Endothelial cell of umbilical vein (primary cell): ENCODE data around the gene FBXL3. TPM values are rescaled to one million over a fixed set of nuclear protein-coding genes. Genes with fewer than 3 reads are reported as not detected.

Experiments
- BruUV-seq: library from RNA; stranded (reverse); fragments of 400-500 nt; replicated peaks from 2 replicates; lab custom pipeline; 2021; lab: Mats Ljungman, UMichigan
- CTCF ChIA-PET: fragments of 300-600, 350-600 bp; sonication (Branson Sonifier 250); formaldehyde crosslinking; loops from one replicate; lab custom pipeline; 2021; ENCODE audit warnings: antibody characterized with exemption, inconsistent platforms; lab: Charles Lee
- POLR2A ChIA-PET: fragments of 300-600, 350-600 bp; sonication (Branson Sonifier 250); formaldehyde crosslinking; loops from one replicate; lab custom pipeline; 2021; ENCODE audit warnings: antibody characterized with exemption, inconsistent platforms; lab: Charles Lee
- DNase-seq: peaks from one replicate; pipeline ENCODE4 v3.0.0-alpha.2; 2011; ENCODE audit warnings: low read depth, low spot score
- FAIRE-seq: peaks from 2 replicates; lab custom pipeline; 2011; peaks lifted over from hg19 to GRCh38; lab: Jason Lieb, UNC
- H2AFZ ChIP-seq: 2 replicates; pipeline ENCODE4 v1.6.0; 2012; ENCODE audit warnings: low read depth, low read length, control low read depth, inconsistent platforms
- H3K27ac ChIP-seq: 2 replicates; pipeline ENCODE4 v1.5.1; 2011; ENCODE audit warnings: low read depth, mild to moderate bottlenecking, control low read depth, low read length, moderate library complexity; ENCODE audit not compliant: insufficient read depth
- H3K27me3 ChIP-seq, 2 experiments: 2 replicates each; pipeline versions ENCODE4 v1.6.0 to v1.6.1; 2011; ENCODE audit warnings: low read length in 2 of 2, mixed read lengths in 1 of 2; ENCODE audit not compliant: control insufficient read depth in 2 of 2, insufficient read depth in 2 of 2
- H3K36me3 ChIP-seq, 2 experiments: 2 replicates in 1 of 2; 3 replicates in 1 of 2; pipeline ENCODE4 v1.5.1; 2011; ENCODE audit warnings: low read length in 2 of 2, mild to moderate bottlenecking in 1 of 2, moderate library complexity in 1 of 2; ENCODE audit not compliant: control insufficient read depth in 2 of 2, insufficient read depth in 2 of 2; ENCODE audit errors: extremely low read depth in 1 of 2
- H3K4me1 ChIP-seq: 3 replicates; pipeline ENCODE4 v1.5.1; 2011; ENCODE audit warnings: mild to moderate bottlenecking, low read length; ENCODE audit not compliant: control insufficient read depth, insufficient read depth; ENCODE audit errors: extremely low read depth
- H3K4me2 ChIP-seq: 2 replicates; pipeline ENCODE4 v1.6.1; 2011; ENCODE audit warnings: low read length, control low read depth, mixed read lengths; ENCODE audit not compliant: insufficient read depth
- H3K4me3 ChIP-seq, 3 experiments: fragments of 200-600 bp in 1 of 3; sonication (generic), shearing (Covaris generic) in 1 of 3; replicated peaks in 1 of 3; 2 replicates each; pipeline ENCODE4 v1.5.1; 2011 to 2016; ENCODE audit warnings: control low read depth in 3 of 3, low read length in 3 of 3, mild to moderate bottlenecking in 2 of 3, inconsistent platforms in 1 of 3, low read depth in 1 of 3, moderate library complexity in 1 of 3; ENCODE audit not compliant: insufficient read depth in 1 of 3
- H3K79me2 ChIP-seq: 2 replicates; pipeline ENCODE4 v1.6.0; 2012; ENCODE audit warnings: low read length, inconsistent platforms; ENCODE audit not compliant: control insufficient read depth, insufficient read depth
- H3K9ac ChIP-seq: replicated peaks from 2 replicates; pipeline ENCODE3; 2011; ENCODE audit warnings: low read length, control low read depth; ENCODE audit not compliant: insufficient read depth; ENCODE audit errors: extremely low read depth
- H3K9me1 ChIP-seq: replicated peaks from 3 replicates; pipeline ENCODE4 v1.6.0; 2011; ENCODE audit warnings: mild to moderate bottlenecking, low read length; ENCODE audit not compliant: control insufficient read depth, insufficient read depth; ENCODE audit errors: extremely low read depth
- H3K9me3 ChIP-seq: replicated peaks from 2 replicates; pipeline ENCODE4 v1.5.1; 2012; ENCODE audit warnings: low read length, inconsistent platforms; ENCODE audit not compliant: control insufficient read depth, insufficient read depth
- H4K20me1 ChIP-seq: replicated peaks from 2 replicates; pipeline ENCODE3; 2011; ENCODE audit warnings: mild to moderate bottlenecking, low read length; ENCODE audit not compliant: control insufficient read depth, insufficient read depth; ENCODE audit errors: extremely low read depth
- CTCF ChIP-seq, 2 donors: IDR thresholded peaks; 1 replicate in 1 of 2; 2 replicates in 1 of 2; pipeline ENCODE4 v1.5.1; 2011; ENCODE audit warnings: low read length in 2 of 2, mild to moderate bottlenecking in 2 of 2, moderate library complexity in 2 of 2, control low read depth in 1 of 2, inconsistent platforms in 1 of 2, low read depth in 1 of 2; ENCODE audit not compliant: insufficient read depth in 1 of 2; ENCODE audit errors: extremely low read depth in 1 of 2
- EZH2 ChIP-seq: IDR thresholded peaks from 2 replicates; pipeline ENCODE4 v1.6.1; 2012; ENCODE audit warnings: borderline replicate concordance, low read depth, mild to moderate bottlenecking, moderate library complexity, low read length, inconsistent platforms; ENCODE audit not compliant: severe bottlenecking
- FOS ChIP-seq: IDR thresholded peaks from 2 replicates; pipeline ENCODE4 v1.6.1; 2011; ENCODE audit warnings: mild to moderate bottlenecking, low read length, moderate library complexity, borderline replicate concordance; ENCODE audit not compliant: insufficient read depth
- GATA2 ChIP-seq: IDR thresholded peaks from 2 replicates; pipeline ENCODE4 v1.7.0; 2011; ENCODE audit warnings: low read depth, mild to moderate bottlenecking, moderate library complexity, mixed read lengths, low read length; ENCODE audit not compliant: insufficient read length, insufficient read depth
- JUN ChIP-seq: IDR thresholded peaks from 2 replicates; pipeline ENCODE4 v1.6.1; 2011; ENCODE audit warnings: borderline replicate concordance, low read depth; ENCODE audit not compliant: insufficient read length, insufficient read depth
- MAX ChIP-seq: IDR thresholded peaks from 2 replicates; pipeline ENCODE4 v1.6.1; 2011; ENCODE audit not compliant: insufficient read depth, insufficient read length
- MYC ChIP-seq: IDR thresholded peaks from one replicate; pipeline ENCODE4 v1.6.1; 2011; ENCODE audit warnings: mild to moderate bottlenecking, low read depth, low read length
- POLR2A ChIP-seq: IDR thresholded peaks from 2 replicates; pipeline ENCODE4 v1.6.1; 2012; ENCODE audit warnings: low read depth, mild to moderate bottlenecking, control low read depth, low read length
- POLR2AphosphoS5 ChIP-seq: IDR thresholded peaks from 2 replicates; pipeline ENCODE4 v1.6.1; 2012; ENCODE audit warnings: low read depth, mild to moderate bottlenecking, control low read depth, low read length, moderate library complexity; ENCODE audit not compliant: insufficient read depth
- dilution Hi-C: fragments of 300-500 bp; cut with MboI; formaldehyde crosslinking; loops from one replicate; pipeline ENCODE4 v1.15.0; 2019; ENCODE audit warnings: low sequenced_read_pairs; ENCODE audit not compliant: extremely low pct_ligation_motif_present
- intact Hi-C: fragments of 100-400 bp; cut with micrococcal nuclease; formaldehyde crosslinking; loops from one replicate; pipeline ENCODE4 v1.10.0; 2022
- polyA plus RNA-seq, 4 experiments: library from polyadenylated mRNA; depleted of rRNA in 3 of 4; stranded (reverse) in 3 of 4; unstranded in 1 of 4; fragments of >200 nt; gene quantifications; 2 replicates each; pipeline versions ENCODE4 v1.2.1 to v1.2.3, GENCODE V29; 2011 to 2012; ENCODE audit warnings: missing spikeins in 1 of 4
- total RNA-seq: library from RNA; stranded (reverse); gene quantifications from 2 replicates; pipeline ENCODE4 v1.2.3, GENCODE V29; 2021

FBXL3 gene
- total and polyA plus RNA-seq, 2 donors (not counting 3 experiments of a cell fraction or from before 2014, with no cell fraction given) = 13.0 to 37.8 TPM

GRCh38 chr13:77036279-77036678 is 9.3 kb upstream of the FBXL3 start:
- no peaks in the 10 kb centered on the region for H4K20me1 ChIP-seq
- no peak overlapping the region for H3K27ac ChIP-seq
- H3K9ac ChIP-seq = no peak overlapping the region
- no peaks in the 10 kb centered on the region for H3K27me3 ChIP-seq
- POLR2A ChIA-PET = no interaction called here
- DNase-seq (no peak), FAIRE-seq (no peak)
- no peak overlapping the region for H2AFZ ChIP-seq
- no peak overlapping the region for H3K4me3 ChIP-seq
- TF ChIP-seq MYC (no peak), POLR2AphosphoS5 (no peak), POLR2A (no peak), MAX (no peak), JUN (no peak), EZH2 (no peak), CTCF (IDR thresholded peaks at IDR 0.05; ENCODE audit: extremely low read depth in 1 of 2, insufficient read depth in 1 of 2, low read depth in 1 of 2, low read length in 2 of 2) (no peak), FOS (no peak), GATA2 (no peak)
- H3K9me3 ChIP-seq = no peaks in the 10 kb centered on the region
- H3K4me1 ChIP-seq = no peaks in the 10 kb centered on the region
- dilution Hi-C loops (no loop called here), intact Hi-C loops (no loop called here)
- no peaks in the 10 kb centered on the region for H3K9me1 ChIP-seq
- H3K4me2 ChIP-seq = no peak overlapping the region
- H3K36me3 ChIP-seq = peaks cover 0 to 2% of the 10 kb centered on the region in 2 experiments
- no TSS peak for BruUV-seq
- CTCF ChIA-PET = no interaction called here
- H3K79me2 ChIP-seq = no peaks in the 10 kb centered on the region
